Measurements from ENCODE around the gene GDPD4. TPM values are rescaled to one million over a fixed set of nuclear protein-coding genes. Genes with fewer than 3 reads are reported as not detected.

GDPD4 gene
- total RNA-seq, 1 experiment from 2014 or later, result not detected

DNA sequence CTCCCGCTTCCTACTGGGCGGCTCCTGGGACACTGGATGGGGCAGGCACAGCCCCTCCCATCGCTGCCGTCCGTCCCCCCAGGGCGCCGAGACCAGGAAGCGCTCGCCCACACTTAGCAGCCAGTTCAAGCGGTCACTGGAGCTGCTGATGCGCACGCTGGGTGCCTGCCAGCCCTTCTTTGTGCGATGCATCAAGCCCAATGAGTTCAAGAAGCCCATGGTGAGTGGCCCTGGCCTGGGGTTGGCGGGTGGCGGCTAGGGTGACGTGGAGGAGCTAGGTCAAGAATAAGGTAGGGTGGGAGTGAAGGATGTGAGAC lies 128.9 kb downstream of the GDPD4 start (continued):
- TF ChIP-seq, protein P1, sequence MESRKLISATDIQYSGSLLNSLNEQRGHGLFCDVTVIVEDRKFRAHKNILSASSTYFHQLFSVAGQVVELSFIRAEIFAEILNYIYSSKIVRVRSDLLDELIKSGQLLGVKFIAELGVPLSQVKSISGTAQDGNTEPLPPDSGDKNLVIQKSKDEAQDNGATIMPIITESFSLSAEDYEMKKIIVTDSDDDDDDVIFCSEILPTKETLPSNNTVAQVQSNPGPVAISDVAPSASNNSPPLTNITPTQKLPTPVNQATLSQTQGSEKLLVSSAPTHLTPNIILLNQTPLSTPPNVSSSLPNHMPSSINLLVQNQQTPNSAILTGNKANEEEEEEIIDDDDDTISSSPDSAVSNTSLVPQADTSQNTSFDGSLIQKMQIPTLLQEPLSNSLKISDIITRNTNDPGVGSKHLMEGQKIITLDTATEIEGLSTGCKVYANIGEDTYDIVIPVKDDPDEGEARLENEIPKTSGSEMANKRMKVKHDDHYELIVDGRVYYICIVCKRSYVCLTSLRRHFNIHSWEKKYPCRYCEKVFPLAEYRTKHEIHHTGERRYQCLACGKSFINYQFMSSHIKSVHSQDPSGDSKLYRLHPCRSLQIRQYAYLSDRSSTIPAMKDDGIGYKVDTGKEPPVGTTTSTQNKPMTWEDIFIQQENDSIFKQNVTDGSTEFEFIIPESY (IDR thresholded peaks at IDR 0.05; ENCODE audit: extremely low read depth, insufficient replicate concordance, low read length), result no peak
- TF ChIP-seq RAD21 (IDR thresholded peaks at IDR 0.05; ENCODE audit: low read depth) (no peak), ELF1 (IDR thresholded peaks at IDR 0.05; ENCODE audit: borderline replicate concordance, low read depth) (no peak), TCF7L2 (IDR thresholded peaks at IDR 0.05; ENCODE audit: borderline replicate concordance, extremely low read depth, insufficient read depth, insufficient read length) (no peak), EZH2phosphoT487 (IDR thresholded peaks at IDR 0.05; ENCODE audit: borderline replicate concordance) (no peak), CEBPB (IDR thresholded peaks at IDR 0.05; ENCODE audit: low read depth) (no peak)

DNA sequence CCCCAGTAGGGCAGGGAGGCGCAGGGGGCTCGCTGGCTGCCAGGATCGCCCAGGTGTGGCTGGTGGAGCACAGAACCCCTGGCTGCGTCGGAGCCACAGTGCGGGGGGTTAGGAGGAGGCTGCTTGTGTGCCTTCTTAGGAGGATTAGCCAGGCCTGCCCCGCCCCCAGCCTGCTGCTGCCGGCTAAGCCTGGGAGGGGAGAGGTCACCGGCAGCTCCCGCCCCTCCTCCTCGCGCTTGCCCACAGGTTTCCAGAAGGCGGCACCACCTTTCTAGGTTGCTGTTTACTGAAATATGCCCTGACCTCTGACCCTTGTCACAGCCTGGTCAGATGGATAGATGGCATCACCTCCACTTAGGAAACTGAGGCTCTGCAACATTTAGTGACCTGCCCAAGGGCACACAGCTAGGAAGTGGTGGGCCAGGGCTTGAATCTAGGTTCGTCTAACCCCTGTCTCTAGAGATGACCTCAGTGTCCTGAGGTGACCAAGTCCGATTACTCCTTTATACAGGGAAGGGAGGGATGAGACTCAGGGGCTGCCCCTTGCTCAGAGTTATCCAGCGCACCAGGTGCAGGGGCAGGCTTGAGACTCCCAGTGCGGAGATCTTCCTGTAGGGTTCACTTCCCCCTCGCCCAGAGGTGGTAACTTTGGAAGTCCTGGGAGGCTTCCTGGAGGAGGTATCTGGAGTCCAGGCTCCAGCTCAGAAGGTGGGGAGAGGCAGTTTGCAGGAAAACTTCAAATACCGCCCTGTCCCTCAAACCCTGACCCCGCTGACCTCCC lies 129.4 kb downstream of the GDPD4 start:
- Histone ChIP-seq H3K27ac (ENCODE audit: low read depth, low read length) (no peak overlapping the region), H3K79me2 (ENCODE audit: insufficient read depth, low read length) (no peaks in the 10 kb centered on the region), H3K9me3 (ENCODE audit: control insufficient read depth in 1 of 2, insufficient read depth in 1 of 2, low read depth in 1 of 2, low read length in 2 of 2) (no peaks in the 10 kb centered on the region), H2AFZ (ENCODE audit: low read depth, low read length, poor library complexity, severe bottlenecking) (no peak overlapping the region), H3K36me3 (ENCODE audit: control insufficient read depth in 1 of 2, insufficient read depth in 2 of 2, low read length in 2 of 2) (no peaks in the 10 kb centered on the region), H3K4me1 (ENCODE audit: control insufficient read depth in 1 of 2, insufficient read depth in 2 of 2, low read length in 2 of 2) (no peaks in the 10 kb centered on the region), H3K9me2 (ENCODE audit: insufficient read depth) (no peaks in the 10 kb centered on the region), H4K20me1 (ENCODE audit: insufficient read depth) (no peaks in the 10 kb centered on the region), H3K4me2 (ENCODE audit: low read length) (no peak overlapping the region), H3K27me3 (ENCODE audit: insufficient read depth, low read length) (no peaks in the 10 kb centered on the region), H3K9ac (ENCODE audit: low read length) (no peak overlapping the region), H3K4me3 (replicated peaks in 1 of 2; ENCODE audit: low read depth in 1 of 2, low read length in 2 of 2) (no peak overlapping the region)
- TF ChIP-seq YY1 (IDR thresholded peaks at IDR 0.05; ENCODE audit: extremely low read depth, insufficient replicate concordance, low read depth, low read length) (no peak), EZH2phosphoT487 (IDR thresholded peaks at IDR 0.05; ENCODE audit: borderline replicate concordance) (no peak), POLR2AphosphoS5 (IDR thresholded peaks at IDR 0.05; ENCODE audit: low read depth, low read length) (no peak), ZNF274 (IDR thresholded peaks at IDR 0.05; ENCODE audit: low read depth, low read length) (no peak), EZH2 (IDR thresholded peaks at IDR 0.05) (no peak), CBX3 (IDR thresholded peaks at IDR 0.05; ENCODE audit: low read depth) (no peak), POLR2A (IDR thresholded peaks at IDR 0.05; ENCODE audit: borderline replicate concordance, extremely low read depth, insufficient read depth, insufficient read length) (no peak), JUND (IDR thresholded peaks at IDR 0.05) (no peak), ZFX (IDR thresholded peaks at IDR 0.05) (no peak), SP1 (IDR thresholded peaks at IDR 0.05; ENCODE audit: low read depth) (no peak), CEBPB (IDR thresholded peaks at IDR 0.05; ENCODE audit: low read depth) (no peak)
- TF ChIP-seq, protein P2, sequence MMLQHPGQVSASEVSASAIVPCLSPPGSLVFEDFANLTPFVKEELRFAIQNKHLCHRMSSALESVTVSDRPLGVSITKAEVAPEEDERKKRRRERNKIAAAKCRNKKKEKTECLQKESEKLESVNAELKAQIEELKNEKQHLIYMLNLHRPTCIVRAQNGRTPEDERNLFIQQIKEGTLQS (IDR thresholded peaks at IDR 0.05), result no peak
- TF ChIP-seq, protein P1 (IDR thresholded peaks at IDR 0.05; ENCODE audit: extremely low read depth, insufficient replicate concordance, low read length), result no peak
- TF ChIP-seq, protein P3, sequence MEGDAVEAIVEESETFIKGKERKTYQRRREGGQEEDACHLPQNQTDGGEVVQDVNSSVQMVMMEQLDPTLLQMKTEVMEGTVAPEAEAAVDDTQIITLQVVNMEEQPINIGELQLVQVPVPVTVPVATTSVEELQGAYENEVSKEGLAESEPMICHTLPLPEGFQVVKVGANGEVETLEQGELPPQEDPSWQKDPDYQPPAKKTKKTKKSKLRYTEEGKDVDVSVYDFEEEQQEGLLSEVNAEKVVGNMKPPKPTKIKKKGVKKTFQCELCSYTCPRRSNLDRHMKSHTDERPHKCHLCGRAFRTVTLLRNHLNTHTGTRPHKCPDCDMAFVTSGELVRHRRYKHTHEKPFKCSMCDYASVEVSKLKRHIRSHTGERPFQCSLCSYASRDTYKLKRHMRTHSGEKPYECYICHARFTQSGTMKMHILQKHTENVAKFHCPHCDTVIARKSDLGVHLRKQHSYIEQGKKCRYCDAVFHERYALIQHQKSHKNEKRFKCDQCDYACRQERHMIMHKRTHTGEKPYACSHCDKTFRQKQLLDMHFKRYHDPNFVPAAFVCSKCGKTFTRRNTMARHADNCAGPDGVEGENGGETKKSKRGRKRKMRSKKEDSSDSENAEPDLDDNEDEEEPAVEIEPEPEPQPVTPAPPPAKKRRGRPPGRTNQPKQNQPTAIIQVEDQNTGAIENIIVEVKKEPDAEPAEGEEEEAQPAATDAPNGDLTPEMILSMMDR (IDR thresholded peaks at IDR 0.05 in 2 of 3, conservative IDR thresholded peaks at IDR 0.05 in 1 of 3; ENCODE audit: borderline replicate concordance in 1 of 3, insufficient read depth in 1 of 3, low read depth in 2 of 3, low read length in 2 of 3), result no peak
- RAD21 ChIA-PET (ENCODE audit: low non-redundant PET in 1 of 2, low total read pairs in 2 of 2, uncharacterized antibody in 2 of 2, unreplicated experiment in 2 of 2), result no interaction called here
- no peak for ATAC-seq
- CTCF ChIA-PET, result no interaction called here
- intact Hi-C loops (cut with micrococcal nuclease), result no loop called here
- no TSS peak for BruUV-seq (replicated peaks)
- POLR2A ChIA-PET, result no interaction called here
- DNase-seq (ENCODE audit: low read depth, low spot score), result no peak
